CD4-positive, CD25-positive, alpha-beta regulatory T cell (primary cell): Measurements from ENCODE around the gene NPIPA1. TPM values are rescaled to one million over a fixed set of nuclear protein-coding genes. Genes with fewer than 3 reads are reported as not detected.
"Not testable (repeated sequence)": the region's sequence is repeated elsewhere in the genome, so short reads cannot be mapped to it uniquely, and the experiment has no call there.

Source experiments
- ATAC-seq, 2 donors: fragments of 150-1000 bp; cut with Tn5 transposase; one replicate each; pipeline ENCODE4 v1.10.0; 2021; ENCODE audit warnings: low read depth in 2 of 2, moderate number of reproducible peaks in 2 of 2, moderate library complexity in 1 of 2
- DNase-seq, 3 donors: peaks; one replicate each; pipeline versions ENCODE4 v3.0.0 to v3.0.0-alpha.2; 2012 to 2022; ENCODE audit warnings: mixed read lengths in 1 of 3
- H3K27ac ChIP-seq: one replicate; pipeline ENCODE4 v1.7.0; 2013; ENCODE audit warnings: mild to moderate bottlenecking, low read length; ENCODE audit not compliant: insufficient read depth, poor library complexity, severe bottlenecking
- H3K27me3 ChIP-seq: one replicate; pipeline ENCODE4 v1.7.0; 2013; ENCODE audit warnings: low read length; ENCODE audit not compliant: control insufficient read depth, insufficient read depth
- H3K36me3 ChIP-seq: one replicate; pipeline ENCODE4 v1.7.0; 2013; ENCODE audit warnings: mild to moderate bottlenecking, low read length, moderate library complexity; ENCODE audit not compliant: control insufficient read depth, insufficient read depth
- H3K4me1 ChIP-seq: 2 replicates; pipeline ENCODE4 v1.7.0; 2013; ENCODE audit warnings: mild to moderate bottlenecking, low read length; ENCODE audit not compliant: insufficient read depth, control insufficient read depth, poor library complexity, severe bottlenecking
- H3K4me3 ChIP-seq: one replicate; pipeline ENCODE4 v1.7.0; 2013; ENCODE audit warnings: low read depth, mild to moderate bottlenecking, low read length, moderate library complexity
- H3K9me3 ChIP-seq, 2 experiments: 1 replicate in 1 of 2; 2 replicates in 1 of 2; pipeline ENCODE4 v1.7.0; 2013; ENCODE audit warnings: low read length in 2 of 2, mild to moderate bottlenecking in 1 of 2, moderate library complexity in 1 of 2; ENCODE audit not compliant: control insufficient read depth in 2 of 2
- H3K27ac Mint-ChIP-seq, 3 donors: one replicate each; pipeline ENCODE4 v1.8.0; 2020 to 2022; ENCODE audit warnings: mild to moderate bottlenecking in 3 of 3, mixed read lengths in 3 of 3, moderate library complexity in 2 of 3
- H3K27me3 Mint-ChIP-seq: one replicate; pipeline ENCODE4 v1.8.0; 2022; ENCODE audit warnings: mild to moderate bottlenecking, mixed read lengths
- H3K36me3 Mint-ChIP-seq: one replicate; pipeline ENCODE4 v1.8.0; 2020; ENCODE audit warnings: mixed read lengths
- H3K4me1 Mint-ChIP-seq, 4 donors: one replicate each; pipeline ENCODE4 v1.8.0; 2020 to 2022; ENCODE audit warnings: mixed read lengths in 4 of 4, mild to moderate bottlenecking in 1 of 4
- H3K4me3 Mint-ChIP-seq, 4 donors: one replicate each; pipeline ENCODE4 v1.8.0; 2020 to 2022; ENCODE audit warnings: mild to moderate bottlenecking in 4 of 4, mixed read lengths in 4 of 4, moderate library complexity in 3 of 4
- H3K9me3 Mint-ChIP-seq, 7 donors: one replicate each; pipeline ENCODE4 v1.8.0; 2020 to 2022; ENCODE audit warnings: mixed read lengths in 7 of 7, mild to moderate bottlenecking in 3 of 7, moderate library complexity in 2 of 7
- polyA plus RNA-seq, 4 donors: library from polyadenylated mRNA; unstranded; fragments of 300-500 nt; fragmentation: Illumina TruSeq; gene quantifications; one replicate each; pipeline ENCODE4 v1.2.3, GENCODE V29; 2021
- total RNA-seq: library from RNA; stranded (reverse); gene quantifications from one replicate; pipeline ENCODE4 v1.2.3, GENCODE V29; 2022

Gene NPIPA1
- total and polyA plus RNA-seq, 5 donors from 2014 or later, result 0.42 to 109 (median 1.7) TPM

DNA sequence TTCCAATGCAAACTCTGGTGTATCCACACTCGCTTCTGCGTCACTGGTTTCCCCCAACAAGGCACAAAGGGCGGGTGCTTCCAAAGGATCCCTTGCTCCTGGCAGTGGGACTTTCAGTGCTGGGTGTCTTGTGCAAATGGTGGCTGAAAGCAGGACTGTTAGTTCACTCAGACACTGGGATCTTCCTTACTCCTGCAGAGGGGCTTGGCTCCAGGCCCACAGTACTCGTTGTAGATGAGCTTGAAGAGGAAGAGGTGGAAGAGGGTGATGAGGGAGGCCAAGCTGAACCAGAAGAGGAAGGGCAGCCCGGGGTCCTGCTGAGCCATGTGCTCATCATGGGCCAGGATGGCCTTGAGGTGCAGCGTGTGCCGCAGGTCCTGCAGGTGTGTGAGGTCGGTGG is 50.8 kb downstream of the NPIPA1 start:
- ATAC-seq, H3K4me3 Mint-ChIP-seq, H3K4me1 ChIP-seq, H3K27ac ChIP-seq, H3K27me3 Mint-ChIP-seq, DNase-seq, H3K27me3 ChIP-seq, H3K9me3 ChIP-seq, H3K9me3 Mint-ChIP-seq, H3K4me3 ChIP-seq: not testable (repeated sequence)
- peak overlapping the region in 2 of 3 donors; percentile 45 to 65 for H3K27ac Mint-ChIP-seq
- peaks cover 14 to 41% (median 29%) of the 10 kb centered on the region in 4 donors for H3K4me1 Mint-ChIP-seq
- H3K36me3 ChIP-seq, result peaks cover 18% of the 10 kb centered on the region
- peaks cover 51% of the 10 kb centered on the region for H3K36me3 Mint-ChIP-seq

DNA sequence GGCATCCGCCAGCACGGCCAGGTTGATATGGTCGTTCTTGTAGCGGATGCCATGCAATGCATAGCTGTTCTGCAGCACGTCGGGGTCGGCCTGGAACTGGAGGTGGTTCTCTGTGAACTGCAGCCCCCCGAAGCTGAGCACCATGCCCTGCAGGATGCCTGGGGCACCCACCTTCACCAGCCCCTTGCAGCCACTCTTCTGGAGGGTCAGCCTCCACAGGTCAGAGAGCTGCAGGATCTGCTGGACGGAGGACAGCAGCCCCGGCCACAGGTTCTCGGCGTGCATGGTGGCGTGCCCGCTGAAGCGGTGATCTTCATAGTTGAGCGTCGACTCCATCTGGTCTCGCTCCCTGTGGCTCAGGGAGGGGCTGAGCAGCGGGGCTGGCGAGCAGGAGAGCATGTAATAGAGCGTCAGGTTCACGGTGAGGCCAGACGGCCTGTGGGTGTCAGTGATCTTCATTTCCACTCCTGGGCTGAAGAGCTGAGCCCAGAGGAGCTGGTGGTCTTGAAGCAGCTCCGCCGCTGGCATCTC is 51.5 kb downstream of the NPIPA1 start:
- H3K27ac ChIP-seq, H3K9me3 ChIP-seq, H3K9me3 Mint-ChIP-seq, H3K4me1 ChIP-seq, H3K27me3 ChIP-seq, DNase-seq, H3K4me3 ChIP-seq, H3K27me3 Mint-ChIP-seq: not testable (repeated sequence)
- ATAC-seq, result peak; percentile 22 to 25
- Mint-ChIP-seq H3K36me3 (peaks cover 54% of the 10 kb centered on the region), H3K4me1 (peaks cover 12 to 42% (median 25%) of the 10 kb centered on the region in 4 donors), H3K27ac (peak overlapping the region in 1 of 3 donors; percentile 42), H3K4me3 (peak overlapping the region in 2 of 4 donors; percentile 21 to 29)
- peaks cover 18% of the 10 kb centered on the region for H3K36me3 ChIP-seq

DNA sequence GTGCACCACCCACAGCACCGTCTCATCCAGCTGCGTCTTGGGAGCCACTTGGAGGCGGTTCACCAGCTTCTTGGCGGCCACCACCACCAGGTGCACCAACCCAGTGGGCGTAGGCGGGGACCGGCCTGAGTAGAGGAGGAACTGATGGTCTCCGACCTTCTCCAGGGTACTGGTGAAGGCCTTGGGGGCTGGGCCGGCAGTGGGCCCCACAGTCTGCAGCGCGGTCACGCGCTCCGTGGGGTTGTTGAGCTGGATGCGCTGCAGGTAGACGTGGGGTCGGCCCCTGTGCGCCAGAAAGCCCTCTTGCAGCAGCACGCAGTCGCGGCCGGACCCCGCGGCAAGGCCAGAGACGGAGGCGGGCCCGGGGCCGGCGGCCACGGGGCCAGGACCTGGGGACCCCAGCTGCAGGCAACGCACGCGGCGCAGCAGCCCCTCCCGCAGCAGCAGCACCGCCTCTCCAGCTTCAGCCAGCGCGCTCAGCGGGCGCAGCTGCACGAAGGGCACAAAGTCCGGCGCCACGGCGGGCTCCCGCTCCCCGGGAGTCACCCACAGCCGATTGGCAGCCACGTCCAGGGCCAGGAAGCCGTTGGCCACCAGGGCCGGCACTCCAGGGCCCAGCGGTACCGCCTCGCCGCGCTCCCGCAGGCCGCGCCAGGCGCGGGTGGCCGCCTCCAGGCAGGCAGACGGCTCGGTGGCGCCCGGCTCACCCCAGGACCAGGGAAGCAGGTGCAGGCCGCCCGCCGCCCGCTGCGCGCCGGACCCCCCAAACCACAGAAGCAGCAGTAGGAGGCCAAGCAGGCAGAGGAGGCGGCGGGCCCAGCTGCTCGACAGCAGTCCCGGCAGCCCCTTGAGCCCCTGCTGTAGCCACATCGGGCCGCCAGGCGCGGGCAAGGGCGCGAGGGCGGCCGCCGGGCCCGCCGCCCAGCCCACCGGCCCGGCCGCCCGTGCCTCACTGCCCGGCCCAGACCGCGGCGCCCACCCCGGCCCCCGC is 52.3 kb downstream of the NPIPA1 start:
- not testable (repeated sequence) for H3K27ac Mint-ChIP-seq, H3K27me3 Mint-ChIP-seq, H3K4me3 Mint-ChIP-seq, H3K27ac ChIP-seq, H3K4me1 ChIP-seq, H3K4me3 ChIP-seq, H3K9me3 Mint-ChIP-seq, H3K9me3 ChIP-seq, H3K27me3 ChIP-seq, DNase-seq
- peaks cover 48% of the 10 kb centered on the region for H3K36me3 Mint-ChIP-seq
- peak; percentile 21 to 27 for ATAC-seq
- peaks cover 14 to 48% (median 24%) of the 10 kb centered on the region in 4 donors for H3K4me1 Mint-ChIP-seq
- peaks cover 18% of the 10 kb centered on the region for H3K36me3 ChIP-seq

DNA sequence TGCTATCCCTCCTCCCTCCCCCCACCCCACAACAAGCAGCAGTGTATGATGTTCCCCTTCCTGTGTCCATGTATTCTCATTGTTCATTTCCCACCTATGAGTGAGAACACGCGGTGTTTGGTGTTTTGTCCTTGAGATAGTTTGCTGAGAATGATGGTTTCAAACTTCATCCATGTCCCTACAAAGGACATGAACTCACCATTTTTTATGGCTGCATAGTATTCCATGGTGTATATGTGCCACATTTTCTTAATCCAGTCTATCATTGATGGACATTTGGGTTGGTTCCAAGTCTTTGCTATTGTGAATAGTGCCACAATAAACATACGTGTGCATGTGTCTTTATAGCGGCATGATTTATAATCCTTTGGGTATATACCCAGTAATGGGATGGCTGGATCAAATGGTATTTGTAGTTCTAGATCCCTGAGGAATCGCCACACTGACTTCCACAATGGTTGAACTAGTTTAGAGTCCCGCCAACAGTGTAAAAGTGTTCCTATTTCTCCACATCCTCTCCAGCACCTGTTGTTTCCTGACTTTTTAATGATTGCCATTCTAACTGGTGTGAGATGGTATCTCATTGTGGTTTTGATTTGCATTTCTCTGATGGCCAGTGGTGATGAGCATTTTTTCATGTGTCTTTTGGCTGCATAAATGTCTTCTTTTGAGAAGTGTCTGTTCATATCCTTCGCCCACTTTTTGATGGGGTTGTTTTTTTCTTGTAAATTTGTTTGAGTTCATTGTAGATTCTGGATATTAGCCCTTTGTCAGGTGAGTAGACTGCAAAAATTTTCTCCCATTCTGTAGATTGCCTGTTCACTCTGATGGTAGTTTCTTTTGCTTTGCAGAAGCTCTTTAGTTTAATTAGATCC is 56.3 kb downstream of the NPIPA1 start:
- Mint-ChIP-seq H3K4me1 (peaks cover 14 to 39% (median 17%) of the 10 kb centered on the region in 4 donors), H3K36me3 (peaks cover 39% of the 10 kb centered on the region)
- not testable (repeated sequence) for H3K9me3 ChIP-seq, H3K4me3 Mint-ChIP-seq, H3K4me3 ChIP-seq, H3K9me3 Mint-ChIP-seq, H3K4me1 ChIP-seq, DNase-seq, H3K27me3 ChIP-seq, H3K27ac ChIP-seq, H3K27me3 Mint-ChIP-seq, ATAC-seq, H3K27ac Mint-ChIP-seq
- H3K36me3 ChIP-seq, result peaks cover 12% of the 10 kb centered on the region

DNA sequence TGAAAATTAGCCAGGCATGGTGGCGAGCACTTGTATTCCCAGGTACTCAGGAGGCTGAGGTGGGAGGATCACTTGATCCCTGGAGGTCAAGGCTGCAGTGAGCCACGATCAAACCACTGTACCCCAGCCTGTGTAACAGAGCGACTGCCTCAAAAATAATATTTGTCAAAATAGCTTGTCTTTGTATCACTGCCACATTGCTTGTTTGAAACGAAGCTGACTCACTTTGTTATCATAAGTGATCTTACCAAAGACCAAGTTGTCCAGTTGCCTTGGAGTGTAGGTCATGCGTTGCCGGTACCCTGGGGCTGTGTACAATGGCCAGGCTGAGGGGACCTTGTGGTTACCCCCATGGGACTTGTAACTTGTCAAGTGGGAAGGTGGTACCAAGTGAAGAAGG is 59.5 kb downstream of the NPIPA1 start:
- not testable (repeated sequence) for ATAC-seq, H3K4me1 ChIP-seq, H3K9me3 Mint-ChIP-seq, H3K4me3 Mint-ChIP-seq, H3K27me3 ChIP-seq, DNase-seq, H3K27ac ChIP-seq, H3K27me3 Mint-ChIP-seq, H3K9me3 ChIP-seq, H3K4me3 ChIP-seq, H3K27ac Mint-ChIP-seq
- H3K4me1 Mint-ChIP-seq, result peaks cover 14 to 27% (median 16%) of the 10 kb centered on the region in 4 donors
- H3K36me3 Mint-ChIP-seq, result peaks cover 31% of the 10 kb centered on the region
- H3K36me3 ChIP-seq, result peaks cover 14% of the 10 kb centered on the region

DNA sequence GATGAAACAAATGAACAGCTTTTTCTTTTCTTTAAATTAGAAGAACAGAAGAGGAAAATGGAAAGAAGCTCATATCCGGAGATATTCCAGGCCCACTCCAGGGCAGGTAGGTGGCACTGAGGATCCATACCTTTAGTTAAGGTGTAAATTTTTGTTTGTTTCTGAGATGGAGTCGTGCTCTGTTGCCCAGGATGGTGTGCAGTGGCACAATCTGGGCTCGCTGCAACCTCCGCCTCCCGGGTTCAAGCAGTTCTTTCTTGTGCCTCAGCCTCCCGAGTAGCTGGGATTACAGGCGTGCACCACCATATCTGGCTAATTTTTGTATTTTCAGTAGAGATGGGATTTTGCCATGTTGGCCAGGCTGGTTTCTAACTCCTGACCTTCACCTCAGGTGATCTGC is 61.1 kb downstream of the NPIPA1 start:
- not testable (repeated sequence) for H3K4me1 ChIP-seq, H3K4me3 Mint-ChIP-seq, H3K27me3 ChIP-seq, H3K27me3 Mint-ChIP-seq, ATAC-seq, H3K4me3 ChIP-seq, H3K27ac ChIP-seq, H3K9me3 ChIP-seq, DNase-seq, H3K27ac Mint-ChIP-seq, H3K9me3 Mint-ChIP-seq
- peaks cover 14% of the 10 kb centered on the region for H3K36me3 ChIP-seq
- Mint-ChIP-seq H3K36me3 (peaks cover 22% of the 10 kb centered on the region), H3K4me1 (peaks cover 11 to 22% (median 15%) of the 10 kb centered on the region in 4 donors)

DNA sequence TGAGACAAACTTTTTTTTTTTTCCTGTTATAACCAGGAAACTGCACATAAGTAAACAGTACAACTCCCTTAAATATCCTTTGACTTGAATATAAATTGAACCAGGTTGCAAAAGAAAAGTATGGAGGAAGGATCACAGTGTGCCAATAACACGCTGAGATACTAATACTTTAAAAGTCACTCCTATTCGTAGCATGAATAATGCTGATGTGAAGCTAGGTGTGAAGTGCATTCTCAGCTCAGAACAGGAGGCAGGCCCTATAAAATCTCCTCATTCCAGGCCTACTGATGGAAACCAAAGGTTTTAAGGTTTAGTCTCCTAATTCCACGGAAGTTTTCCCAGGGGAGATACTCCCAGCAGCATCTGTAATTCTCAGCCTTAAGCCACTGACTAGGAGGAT is 62.6 kb downstream of the NPIPA1 start:
- H3K36me3 Mint-ChIP-seq, result peaks cover 27% of the 10 kb centered on the region

More for the DNA sequence above, 62.6 kb downstream of the NPIPA1 start:
- not testable (repeated sequence) for H3K9me3 ChIP-seq, H3K4me3 ChIP-seq, H3K27me3 ChIP-seq, H3K4me1 ChIP-seq, H3K9me3 Mint-ChIP-seq, H3K27me3 Mint-ChIP-seq, ATAC-seq, DNase-seq, H3K27ac Mint-ChIP-seq, H3K4me3 Mint-ChIP-seq, H3K27ac ChIP-seq
- H3K36me3 ChIP-seq, result peaks cover 24% of the 10 kb centered on the region
- H3K4me1 Mint-ChIP-seq, result peaks cover 8 to 17% (median 9%) of the 10 kb centered on the region in 4 donors
